BJ (cell line): ENCODE measurements around the gene AKAP8L. TPM values are rescaled to one million over a fixed set of nuclear protein-coding genes. Genes with fewer than 3 reads are reported as not detected.

Source experiments
- CTCF ChIA-PET: fragments of 350-600 bp; formaldehyde crosslinking; extraction: SDS; loops from one replicate; lab custom pipeline; 2021; ENCODE audit warnings: antibody characterized with exemption, inconsistent platforms; lab: Yijun Ruan, JAX
- POLR2A ChIA-PET: fragments of 300-600 bp; sonication (Branson Sonifier 250); formaldehyde crosslinking; extraction: SDS; loops from one replicate; lab custom pipeline; 2021; ENCODE audit warnings: antibody characterized with exemption; lab: Charles Lee
- DNase-seq: peaks from one replicate; pipeline ENCODE4 v3.0.0-alpha.2; 2011; ENCODE audit warnings: low read depth
- H3K27me3 ChIP-seq: 2 replicates; pipeline ENCODE4 v1.6.0; 2011; ENCODE audit warnings: low read length; ENCODE audit not compliant: control insufficient read depth, insufficient read depth
- H3K36me3 ChIP-seq: 2 replicates; pipeline ENCODE4 v1.5.1; 2011; ENCODE audit warnings: low read length; ENCODE audit not compliant: control insufficient read depth, insufficient read depth
- H3K4me3 ChIP-seq: 2 replicates; pipeline ENCODE4 v1.5.1; 2011; ENCODE audit warnings: low read depth, mild to moderate bottlenecking, control low read depth, low read length
- CTCF ChIP-seq: IDR thresholded peaks from 2 replicates; pipeline ENCODE4 v1.5.1; 2011; ENCODE audit warnings: low read depth, mild to moderate bottlenecking, control low read depth, inconsistent platforms, low read length, moderate library complexity; ENCODE audit not compliant: insufficient read depth
- polyA plus RNA-seq: library from polyadenylated mRNA; depleted of rRNA; stranded (reverse); fragments of >200 nt; gene quantifications from 2 replicates; pipeline ENCODE4 v1.2.3, GENCODE V29; 2011

AKAP8L gene
- polyA plus RNA-seq, 1 experiment: 27.5 TPM

GRCh38 chr19:15403151-15403531, 15.6 kb downstream of the AKAP8L start:
- TF ChIP-seq CTCF: no peak
- H3K27me3 ChIP-seq: no peaks in the 10 kb centered on the region
- DNase-seq: no peak
- ChIA-PET POLR2A (no interaction called here), CTCF (no interaction called here)
- H3K4me3 ChIP-seq: no peak overlapping the region
- peaks cover 39% of the 10 kb centered on the region for H3K36me3 ChIP-seq

GRCh38 chr19:15402411-15403150, 16.2 kb downstream of the AKAP8L start:
- TF ChIP-seq CTCF: no peak
- no peak for DNase-seq
- ChIA-PET POLR2A (no interaction called here), CTCF (no interaction called here)
- peaks cover 44% of the 10 kb centered on the region for H3K36me3 ChIP-seq
- no peaks in the 10 kb centered on the region for H3K27me3 ChIP-seq
- H3K4me3 ChIP-seq: no peak overlapping the region

- no peaks in the 10 kb centered on the region for H3K27me3 ChIP-seq
- no peak for TF ChIP-seq CTCF
- H3K36me3 ChIP-seq: peaks cover 54% of the 10 kb centered on the region
- CTCF ChIA-PET: interaction anchor here (1.0 kb wide), 1 partner anchor 12 kb away, joined by 4 read pairs; no protein-coding TSS in a partner anchor
- POLR2A ChIA-PET: no interaction called here
- DNase-seq: no peak
- no peak overlapping the region for H3K4me3 ChIP-seq
These were observed 17.4 kb downstream of the AKAP8L start for GRCh38 chr19:15401397-15401710.

- DNase-seq: no peak
- no peaks in the 10 kb centered on the region for H3K27me3 ChIP-seq
- H3K36me3 ChIP-seq: peaks cover 57% of the 10 kb centered on the region
- TF ChIP-seq CTCF: no peak
- H3K4me3 ChIP-seq: no peak overlapping the region
- ChIA-PET POLR2A (no interaction called here), CTCF (interaction anchor here (1.0 kb wide), 1 partner anchor 13 kb away, joined by 4 read pairs; no protein-coding TSS in a partner anchor)
These were observed 18.0 kb downstream of the AKAP8L start for GRCh38 chr19:15400521-15401396.

- peaks cover 57% of the 10 kb centered on the region for H3K36me3 ChIP-seq
- no peak overlapping the region for H3K4me3 ChIP-seq
- TF ChIP-seq CTCF: no peak
- ChIA-PET CTCF (no interaction called here), POLR2A (no interaction called here)
- H3K27me3 ChIP-seq: no peaks in the 10 kb centered on the region
- no peak for DNase-seq
These were observed 19.2 kb downstream of the AKAP8L start for GRCh38 chr19:15399635-15400034.
